ENCODE results near the gene SLC7A6.

DNA sequence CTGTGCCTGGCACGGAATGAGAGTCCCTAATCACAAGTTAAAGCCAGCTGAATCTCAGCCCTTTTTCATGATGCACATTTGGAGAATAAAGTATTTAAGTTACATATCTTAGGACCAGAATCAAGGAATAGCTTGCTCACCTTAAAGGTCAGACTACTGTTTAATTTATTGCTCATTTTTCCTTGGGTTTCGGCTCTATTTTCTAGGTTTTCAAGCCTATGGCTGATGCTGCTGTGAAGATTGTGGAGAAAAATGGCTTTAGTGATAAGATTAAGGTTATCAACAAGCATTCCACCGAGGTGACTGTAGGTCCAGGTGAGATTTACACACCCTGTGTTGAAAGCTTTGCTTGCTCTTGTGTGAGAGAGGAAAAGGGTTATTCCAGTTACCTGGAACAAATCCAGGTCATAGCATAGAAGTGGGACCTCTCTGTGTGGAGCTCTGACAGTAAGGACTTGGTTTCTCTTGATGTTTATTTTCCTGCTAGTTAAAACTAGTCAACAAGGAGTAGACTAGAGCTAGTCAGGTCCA is 64.6 kb downstream of the SLC7A6 start:
- TF ChIP-seq, protein P1, sequence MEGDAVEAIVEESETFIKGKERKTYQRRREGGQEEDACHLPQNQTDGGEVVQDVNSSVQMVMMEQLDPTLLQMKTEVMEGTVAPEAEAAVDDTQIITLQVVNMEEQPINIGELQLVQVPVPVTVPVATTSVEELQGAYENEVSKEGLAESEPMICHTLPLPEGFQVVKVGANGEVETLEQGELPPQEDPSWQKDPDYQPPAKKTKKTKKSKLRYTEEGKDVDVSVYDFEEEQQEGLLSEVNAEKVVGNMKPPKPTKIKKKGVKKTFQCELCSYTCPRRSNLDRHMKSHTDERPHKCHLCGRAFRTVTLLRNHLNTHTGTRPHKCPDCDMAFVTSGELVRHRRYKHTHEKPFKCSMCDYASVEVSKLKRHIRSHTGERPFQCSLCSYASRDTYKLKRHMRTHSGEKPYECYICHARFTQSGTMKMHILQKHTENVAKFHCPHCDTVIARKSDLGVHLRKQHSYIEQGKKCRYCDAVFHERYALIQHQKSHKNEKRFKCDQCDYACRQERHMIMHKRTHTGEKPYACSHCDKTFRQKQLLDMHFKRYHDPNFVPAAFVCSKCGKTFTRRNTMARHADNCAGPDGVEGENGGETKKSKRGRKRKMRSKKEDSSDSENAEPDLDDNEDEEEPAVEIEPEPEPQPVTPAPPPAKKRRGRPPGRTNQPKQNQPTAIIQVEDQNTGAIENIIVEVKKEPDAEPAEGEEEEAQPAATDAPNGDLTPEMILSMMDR (conservative IDR thresholded peaks at IDR 0.05; ENCODE audit: low read length): peak; percentile 3; the same call in 1 of the 2 replicates
- no peak for TF ChIP-seq EZH2phosphoT487 (IDR thresholded peaks at IDR 0.05; ENCODE audit: borderline replicate concordance, low read depth, low read length)

All from OCI-LY7 (cell line).